HG03571 (cell line): ENCODE measurements around the gene FGFR2.
A peak's percentile ranks its signal among the peaks of the same experiment; 100 is the strongest.

Experiments used
- ATAC-seq: cut with Tn5 transposase; IDR thresholded peaks from one replicate; pipeline ENCODE4 v1.9.1; 2021; ENCODE audit not compliant: unreplicated experiment

FGFR2 gene

GRCh38 chr10:121459279-121459621 lies 139.0 kb downstream of the FGFR2 start:
- ATAC-seq: no peak

- no peak for ATAC-seq
These were observed 140.5 kb downstream of the FGFR2 start for GRCh38 chr10:121457729-121458128.

- ATAC-seq: no peak
These were observed 142.9 kb downstream of the FGFR2 start for GRCh38 chr10:121455377-121455776.

GRCh38 chr10:121454781-121455180 lies 143.5 kb downstream of the FGFR2 start:
- ATAC-seq: no peak

GRCh38 chr10:121453160-121453559 lies 145.1 kb downstream of the FGFR2 start:
- no peak for ATAC-seq

GRCh38 chr10:121452581-121452980 lies 145.7 kb downstream of the FGFR2 start:
- no peak for ATAC-seq

GRCh38 chr10:121450247-121450646 lies 148.0 kb downstream of the FGFR2 start:
- ATAC-seq: no peak

- ATAC-seq: peak; percentile 31
These were observed 148.7 kb downstream of the FGFR2 start for GRCh38 chr10:121449482-121449924.

GRCh38 chr10:121448766-121449421 lies 149.3 kb downstream of the FGFR2 start:
- ATAC-seq: peak; percentile 99

GRCh38 chr10:121444520-121445165 lies 153.6 kb downstream of the FGFR2 start:
- no peak for ATAC-seq

GRCh38 chr10:121442086-121442935 lies 155.9 kb downstream of the FGFR2 start:
- no peak for ATAC-seq

- no peak for ATAC-seq
These were observed 157.8 kb downstream of the FGFR2 start for GRCh38 chr10:121440461-121440860.

- ATAC-seq: no peak
These were observed 159.9 kb downstream of the FGFR2 start for GRCh38 chr10:121438333-121438732.

- no peak for ATAC-seq
These were observed 160.6 kb downstream of the FGFR2 start for GRCh38 chr10:121437596-121437995.

GRCh38 chr10:121436630-121437341 lies 161.5 kb downstream of the FGFR2 start:
- ATAC-seq: no peak

GRCh38 chr10:121436281-121436629 lies 162.0 kb downstream of the FGFR2 start:
- no peak for ATAC-seq

- no peak for ATAC-seq
These were observed 163.0 kb downstream of the FGFR2 start for GRCh38 chr10:121435099-121435875.

- no peak for ATAC-seq
These were observed 164.3 kb downstream of the FGFR2 start for GRCh38 chr10:121433965-121434364.

- no peak for ATAC-seq
These were observed 169.4 kb downstream of the FGFR2 start for GRCh38 chr10:121428867-121429266.
